HEK293 (cell line): ENCODE data around the gene GNB1L.
A peak's percentile ranks its signal among the peaks of the same experiment; 100 is the strongest.

Experiments used
- KLF7 ChIP-seq: fragments of 450-650 bp; formaldehyde crosslinking; IDR thresholded peaks from 2 replicates; pipeline ENCODE4 v1.5.1; 2016; ENCODE audit warnings: missing biosample characterization, missing genetic modification characterization, borderline replicate concordance
- OVOL3 ChIP-seq: fragments of 450-650 bp; formaldehyde crosslinking; IDR thresholded peaks from 2 replicates; pipeline ENCODE4 v1.5.1; 2016; ENCODE audit warnings: missing biosample characterization, missing genetic modification characterization
- SETDB1 ChIP-seq: IDR thresholded peaks from one replicate; pipeline ENCODE4 v1.6.1; 2017; ENCODE audit warnings: mild to moderate bottlenecking, low read length, moderate library complexity, mixed read lengths; ENCODE audit not compliant: insufficient read length
- TCF7L2 ChIP-seq: IDR thresholded peaks from 2 replicates; pipeline ENCODE4 v1.6.1; 2011; ENCODE audit warnings: low read depth, mild to moderate bottlenecking, inconsistent platforms, low read length, moderate library complexity, borderline replicate concordance
- ZBTB20 ChIP-seq: fragments of 450-650 bp; formaldehyde crosslinking; IDR thresholded peaks from 2 replicates; pipeline ENCODE4 v1.5.1; 2016; ENCODE audit warnings: missing biosample characterization, missing genetic modification characterization
- ZBTB44 ChIP-seq: fragments of 450-650 bp; IDR thresholded peaks from 2 replicates; pipeline ENCODE4 v1.5.1; 2018; ENCODE audit warnings: missing biosample characterization, mild to moderate bottlenecking, missing genetic modification characterization
- ZBTB48 ChIP-seq: fragments of 450-650 bp; formaldehyde crosslinking; IDR thresholded peaks from 2 replicates; pipeline ENCODE4 v1.5.1; 2016; ENCODE audit warnings: missing biosample characterization, missing genetic modification characterization
- ZNF121 ChIP-seq: fragments of 450-650 bp; formaldehyde crosslinking; IDR thresholded peaks from 2 replicates; pipeline ENCODE4 v1.5.1; 2016; ENCODE audit warnings: missing biosample characterization, missing genetic modification characterization
- ZNF140 ChIP-seq: fragments of 450-650 bp; formaldehyde crosslinking; IDR thresholded peaks from 2 replicates; pipeline ENCODE4 v1.5.1; 2016; ENCODE audit warnings: missing biosample characterization, missing genetic modification characterization
- ZNF148 ChIP-seq: fragments of 450-650 bp; formaldehyde crosslinking; IDR thresholded peaks from 2 replicates; pipeline ENCODE4 v1.5.0; 2017; ENCODE audit warnings: missing biosample characterization, missing genetic modification characterization, borderline replicate concordance
- ZNF184 ChIP-seq: fragments of 450-650 bp; IDR thresholded peaks from 2 replicates; pipeline ENCODE4 v1.5.1; 2018; ENCODE audit warnings: missing biosample characterization, mild to moderate bottlenecking, missing genetic modification characterization
- ZNF223 ChIP-seq: fragments of 450-650 bp; formaldehyde crosslinking; IDR thresholded peaks from 2 replicates; pipeline ENCODE4 v1.5.1; 2016; ENCODE audit warnings: missing biosample characterization, missing genetic modification characterization
- ZNF391 ChIP-seq: fragments of 450-650 bp; formaldehyde crosslinking; IDR thresholded peaks from 2 replicates; pipeline ENCODE4 v1.5.1; 2016; ENCODE audit warnings: low read depth, missing biosample characterization, missing genetic modification characterization, borderline replicate concordance
- ZNF398 ChIP-seq: fragments of 450-650 bp; formaldehyde crosslinking; IDR thresholded peaks from 2 replicates; pipeline ENCODE4 v1.5.1; 2017; ENCODE audit warnings: missing biosample characterization, missing genetic modification characterization
- ZNF426 ChIP-seq: fragments of 450-650 bp; formaldehyde crosslinking; IDR thresholded peaks from 2 replicates; pipeline ENCODE4 v1.5.1; 2017; ENCODE audit warnings: missing biosample characterization, missing genetic modification characterization, mild to moderate bottlenecking, inconsistent platforms, moderate library complexity
- ZNF560 ChIP-seq: fragments of 450-650 bp; formaldehyde crosslinking; IDR thresholded peaks from 2 replicates; pipeline ENCODE4 v1.5.1; 2017; ENCODE audit warnings: missing biosample characterization, missing genetic modification characterization, borderline replicate concordance
- ZNF571 ChIP-seq: fragments of 450-650 bp; formaldehyde crosslinking; IDR thresholded peaks from 2 replicates; pipeline ENCODE4 v1.5.0; 2017; ENCODE audit warnings: missing biosample characterization, missing genetic modification characterization
- ZNF621 ChIP-seq: fragments of 450-650 bp; formaldehyde crosslinking; IDR thresholded peaks from 2 replicates; pipeline ENCODE4 v1.5.1; 2017; ENCODE audit warnings: missing biosample characterization, missing genetic modification characterization
- ZNF624 ChIP-seq: fragments of 450-650 bp; formaldehyde crosslinking; IDR thresholded peaks from 2 replicates; pipeline ENCODE4 v1.5.1; 2017; ENCODE audit warnings: missing biosample characterization, missing genetic modification characterization
- ZNF664 ChIP-seq: fragments of 450-650 bp; formaldehyde crosslinking; IDR thresholded peaks from 2 replicates; pipeline ENCODE4 v1.5.1; 2016; ENCODE audit warnings: missing biosample characterization, missing genetic modification characterization
- TF ChIP-seq, protein P1 (sequence below): fragments of 450-650 bp; formaldehyde crosslinking; IDR thresholded peaks from 2 replicates; pipeline ENCODE4 v1.5.1; 2016; ENCODE audit warnings: missing biosample characterization, missing genetic modification characterization
- TF ChIP-seq, protein P2 (sequence below): fragments of 450-650 bp; formaldehyde crosslinking; IDR thresholded peaks from 2 replicates; pipeline ENCODE4 v1.5.1; 2016; ENCODE audit warnings: missing biosample characterization, missing genetic modification characterization

GNB1L gene

GRCh38 chr22:19806213-19807160, 48.2 kb downstream of the GNB1L start (continued):
- TF ChIP-seq ZBTB44 (tag by site-specific recombination) (no peak), ZBTB20 (tag by site-specific recombination) (no peak), KLF7 (tag by site-specific recombination) (peak; percentile 99), ZBTB48 (tag by site-specific recombination) (no peak), ZNF571 (no peak), ZNF426 (no peak), SETDB1 (no peak), ZNF624 (tag by site-specific recombination) (no peak), ZNF398 (tag by site-specific recombination) (no peak), ZNF121 (tag by site-specific recombination) (no peak), ZNF223 (tag by site-specific recombination) (no peak), ZNF148 (tag by site-specific recombination) (no peak), ZNF391 (tag by site-specific recombination) (no peak), ZNF140 (no peak), ZNF560 (tag by site-specific recombination) (no peak), OVOL3 (tag by site-specific recombination) (no peak), ZNF664 (tag by site-specific recombination) (no peak), TCF7L2 (no peak), ZNF184 (tag by site-specific recombination) (no peak), ZNF621 (no peak)
- TF ChIP-seq, protein P1, sequence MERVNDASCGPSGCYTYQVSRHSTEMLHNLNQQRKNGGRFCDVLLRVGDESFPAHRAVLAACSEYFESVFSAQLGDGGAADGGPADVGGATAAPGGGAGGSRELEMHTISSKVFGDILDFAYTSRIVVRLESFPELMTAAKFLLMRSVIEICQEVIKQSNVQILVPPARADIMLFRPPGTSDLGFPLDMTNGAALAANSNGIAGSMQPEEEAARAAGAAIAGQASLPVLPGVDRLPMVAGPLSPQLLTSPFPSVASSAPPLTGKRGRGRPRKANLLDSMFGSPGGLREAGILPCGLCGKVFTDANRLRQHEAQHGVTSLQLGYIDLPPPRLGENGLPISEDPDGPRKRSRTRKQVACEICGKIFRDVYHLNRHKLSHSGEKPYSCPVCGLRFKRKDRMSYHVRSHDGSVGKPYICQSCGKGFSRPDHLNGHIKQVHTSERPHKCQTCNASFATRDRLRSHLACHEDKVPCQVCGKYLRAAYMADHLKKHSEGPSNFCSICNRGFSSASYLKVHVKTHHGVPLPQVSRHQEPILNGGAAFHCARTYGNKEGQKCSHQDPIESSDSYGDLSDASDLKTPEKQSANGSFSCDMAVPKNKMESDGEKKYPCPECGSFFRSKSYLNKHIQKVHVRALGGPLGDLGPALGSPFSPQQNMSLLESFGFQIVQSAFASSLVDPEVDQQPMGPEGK (tag by site-specific recombination): 0 out of 2 replicates have a peak, but pooled peaks have one; percentile 57
- TF ChIP-seq, protein P2, sequence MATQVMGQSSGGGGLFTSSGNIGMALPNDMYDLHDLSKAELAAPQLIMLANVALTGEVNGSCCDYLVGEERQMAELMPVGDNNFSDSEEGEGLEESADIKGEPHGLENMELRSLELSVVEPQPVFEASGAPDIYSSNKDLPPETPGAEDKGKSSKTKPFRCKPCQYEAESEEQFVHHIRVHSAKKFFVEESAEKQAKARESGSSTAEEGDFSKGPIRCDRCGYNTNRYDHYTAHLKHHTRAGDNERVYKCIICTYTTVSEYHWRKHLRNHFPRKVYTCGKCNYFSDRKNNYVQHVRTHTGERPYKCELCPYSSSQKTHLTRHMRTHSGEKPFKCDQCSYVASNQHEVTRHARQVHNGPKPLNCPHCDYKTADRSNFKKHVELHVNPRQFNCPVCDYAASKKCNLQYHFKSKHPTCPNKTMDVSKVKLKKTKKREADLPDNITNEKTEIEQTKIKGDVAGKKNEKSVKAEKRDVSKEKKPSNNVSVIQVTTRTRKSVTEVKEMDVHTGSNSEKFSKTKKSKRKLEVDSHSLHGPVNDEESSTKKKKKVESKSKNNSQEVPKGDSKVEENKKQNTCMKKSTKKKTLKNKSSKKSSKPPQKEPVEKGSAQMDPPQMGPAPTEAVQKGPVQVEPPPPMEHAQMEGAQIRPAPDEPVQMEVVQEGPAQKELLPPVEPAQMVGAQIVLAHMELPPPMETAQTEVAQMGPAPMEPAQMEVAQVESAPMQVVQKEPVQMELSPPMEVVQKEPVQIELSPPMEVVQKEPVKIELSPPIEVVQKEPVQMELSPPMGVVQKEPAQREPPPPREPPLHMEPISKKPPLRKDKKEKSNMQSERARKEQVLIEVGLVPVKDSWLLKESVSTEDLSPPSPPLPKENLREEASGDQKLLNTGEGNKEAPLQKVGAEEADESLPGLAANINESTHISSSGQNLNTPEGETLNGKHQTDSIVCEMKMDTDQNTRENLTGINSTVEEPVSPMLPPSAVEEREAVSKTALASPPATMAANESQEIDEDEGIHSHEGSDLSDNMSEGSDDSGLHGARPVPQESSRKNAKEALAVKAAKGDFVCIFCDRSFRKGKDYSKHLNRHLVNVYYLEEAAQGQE: no peak
